Measurements from ENCODE around the gene PARL.

- TF ChIP-seq POLR2A (IDR thresholded peaks at IDR 0.05), result no peak
- TF ChIP-seq, protein P1, sequence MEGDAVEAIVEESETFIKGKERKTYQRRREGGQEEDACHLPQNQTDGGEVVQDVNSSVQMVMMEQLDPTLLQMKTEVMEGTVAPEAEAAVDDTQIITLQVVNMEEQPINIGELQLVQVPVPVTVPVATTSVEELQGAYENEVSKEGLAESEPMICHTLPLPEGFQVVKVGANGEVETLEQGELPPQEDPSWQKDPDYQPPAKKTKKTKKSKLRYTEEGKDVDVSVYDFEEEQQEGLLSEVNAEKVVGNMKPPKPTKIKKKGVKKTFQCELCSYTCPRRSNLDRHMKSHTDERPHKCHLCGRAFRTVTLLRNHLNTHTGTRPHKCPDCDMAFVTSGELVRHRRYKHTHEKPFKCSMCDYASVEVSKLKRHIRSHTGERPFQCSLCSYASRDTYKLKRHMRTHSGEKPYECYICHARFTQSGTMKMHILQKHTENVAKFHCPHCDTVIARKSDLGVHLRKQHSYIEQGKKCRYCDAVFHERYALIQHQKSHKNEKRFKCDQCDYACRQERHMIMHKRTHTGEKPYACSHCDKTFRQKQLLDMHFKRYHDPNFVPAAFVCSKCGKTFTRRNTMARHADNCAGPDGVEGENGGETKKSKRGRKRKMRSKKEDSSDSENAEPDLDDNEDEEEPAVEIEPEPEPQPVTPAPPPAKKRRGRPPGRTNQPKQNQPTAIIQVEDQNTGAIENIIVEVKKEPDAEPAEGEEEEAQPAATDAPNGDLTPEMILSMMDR (IDR thresholded peaks at IDR 0.05 in 8 of 11, conservative IDR thresholded peaks at IDR 0.05 in 3 of 11), result no peak
Observed at GRCh38 chr3:183911763-183912506, 27.3 kb upstream of the PARL start.

Measured in spleen (tissue), 7 donors.